HUES48 (cell line): ENCODE data around the gene CASZ1.

Source experiments
- H3K27ac ChIP-seq: one replicate; pipeline ENCODE4 v1.7.0; 2013; ENCODE audit warnings: low read depth, low read length, inconsistent platforms
- H3K27me3 ChIP-seq: 2 replicates; pipeline ENCODE4 v1.6.1; 2013; ENCODE audit warnings: mild to moderate bottlenecking, low read length; ENCODE audit not compliant: control insufficient read depth, insufficient read depth
- H3K36me3 ChIP-seq: 2 replicates; pipeline ENCODE4 v1.6.1; 2013; ENCODE audit warnings: low read length; ENCODE audit not compliant: control insufficient read depth, insufficient read depth
- H3K4me1 ChIP-seq: 2 replicates; pipeline ENCODE4 v1.6.1; 2013; ENCODE audit warnings: mild to moderate bottlenecking, low read length; ENCODE audit not compliant: control insufficient read depth, insufficient read depth
- H3K4me3 ChIP-seq: 2 replicates; pipeline ENCODE4 v1.5.1; 2013; ENCODE audit warnings: mild to moderate bottlenecking, low read depth, low read length
- H3K9ac ChIP-seq: 2 replicates; pipeline ENCODE4 v1.6.1; 2013; ENCODE audit warnings: mild to moderate bottlenecking, low read depth, low read length, moderate library complexity
- H3K9me3 ChIP-seq: 2 replicates; pipeline ENCODE4 v1.6.1; 2013; ENCODE audit warnings: low read length; ENCODE audit not compliant: control insufficient read depth, insufficient read depth

The CASZ1 gene

GRCh38 chr1:10662090-10662688, 134.3 kb downstream of the CASZ1 start:
- Histone ChIP-seq H3K4me1 (no peaks in the 10 kb centered on the region), H3K9me3 (no peaks in the 10 kb centered on the region), H3K27me3 (no peaks in the 10 kb centered on the region), H3K27ac (no peak overlapping the region), H3K4me3 (no peak overlapping the region), H3K9ac (no peak overlapping the region), H3K36me3 (no peaks in the 10 kb centered on the region)

- Histone ChIP-seq H3K4me3 (no peak overlapping the region), H3K4me1 (no peaks in the 10 kb centered on the region), H3K27ac (no peak overlapping the region), H3K36me3 (no peaks in the 10 kb centered on the region), H3K9ac (no peak overlapping the region), H3K27me3 (no peaks in the 10 kb centered on the region), H3K9me3 (no peaks in the 10 kb centered on the region)
These were observed 135.0 kb downstream of the CASZ1 start for GRCh38 chr1:10661453-10661852.

- H3K9ac ChIP-seq = no peak overlapping the region
- no peaks in the 10 kb centered on the region for H3K9me3 ChIP-seq
- H3K4me1 ChIP-seq = no peaks in the 10 kb centered on the region
- no peaks in the 10 kb centered on the region for H3K27me3 ChIP-seq
- no peak overlapping the region for H3K4me3 ChIP-seq
- H3K27ac ChIP-seq = no peak overlapping the region
- no peaks in the 10 kb centered on the region for H3K36me3 ChIP-seq
These were observed 136.6 kb downstream of the CASZ1 start for GRCh38 chr1:10659646-10660540.

GRCh38 chr1:10659218-10659617, 137.2 kb downstream of the CASZ1 start:
- H3K27me3 ChIP-seq = no peaks in the 10 kb centered on the region
- no peak overlapping the region for H3K27ac ChIP-seq
- no peaks in the 10 kb centered on the region for H3K4me1 ChIP-seq
- no peaks in the 10 kb centered on the region for H3K9me3 ChIP-seq
- no peaks in the 10 kb centered on the region for H3K36me3 ChIP-seq
- H3K4me3 ChIP-seq = no peak overlapping the region
- H3K9ac ChIP-seq = no peak overlapping the region

GRCh38 chr1:10658396-10659066, 137.9 kb downstream of the CASZ1 start:
- Histone ChIP-seq H3K4me3 (no peak overlapping the region), H3K9me3 (no peaks in the 10 kb centered on the region), H3K4me1 (no peaks in the 10 kb centered on the region), H3K27ac (no peak overlapping the region), H3K27me3 (no peaks in the 10 kb centered on the region), H3K9ac (no peak overlapping the region), H3K36me3 (no peaks in the 10 kb centered on the region)

GRCh38 chr1:10657088-10657847, 139.2 kb downstream of the CASZ1 start:
- Histone ChIP-seq H3K27ac (no peak overlapping the region), H3K4me1 (no peaks in the 10 kb centered on the region), H3K27me3 (no peaks in the 10 kb centered on the region), H3K4me3 (no peak overlapping the region), H3K36me3 (no peaks in the 10 kb centered on the region), H3K9me3 (no peaks in the 10 kb centered on the region), H3K9ac (no peak overlapping the region)

- Histone ChIP-seq H3K27me3 (peaks cover 5% of the 10 kb centered on the region; the same call in 1 of the 2 replicates), H3K4me3 (no peak overlapping the region), H3K27ac (no peak overlapping the region), H3K4me1 (no peaks in the 10 kb centered on the region), H3K36me3 (no peaks in the 10 kb centered on the region), H3K9ac (no peak overlapping the region), H3K9me3 (no peaks in the 10 kb centered on the region)
These were observed 140.0 kb downstream of the CASZ1 start for GRCh38 chr1:10656431-10656830.

GRCh38 chr1:10655002-10655401, 141.4 kb downstream of the CASZ1 start:
- Histone ChIP-seq H3K27me3 (peaks cover 10% of the 10 kb centered on the region; the same call in 1 of the 2 replicates), H3K4me3 (no peak overlapping the region), H3K9ac (no peak overlapping the region), H3K9me3 (no peaks in the 10 kb centered on the region), H3K27ac (no peak overlapping the region), H3K36me3 (no peaks in the 10 kb centered on the region), H3K4me1 (peaks cover 2% of the 10 kb centered on the region; the same call in 1 of the 2 replicates)

- Histone ChIP-seq H3K4me3 (no peak overlapping the region), H3K27me3 (peaks cover 10% of the 10 kb centered on the region; the same call in 1 of the 2 replicates), H3K9ac (no peak overlapping the region), H3K27ac (no peak overlapping the region), H3K4me1 (peaks cover 10% of the 10 kb centered on the region), H3K9me3 (no peaks in the 10 kb centered on the region), H3K36me3 (no peaks in the 10 kb centered on the region)
These were observed 142.9 kb downstream of the CASZ1 start for GRCh38 chr1:10653370-10654125.

- Histone ChIP-seq H3K27ac (no peak overlapping the region), H3K9me3 (no peaks in the 10 kb centered on the region), H3K9ac (no peak overlapping the region), H3K4me3 (no peak overlapping the region), H3K36me3 (no peaks in the 10 kb centered on the region), H3K4me1 (peaks cover 10% of the 10 kb centered on the region), H3K27me3 (peaks cover 10% of the 10 kb centered on the region; the same call in 1 of the 2 replicates)
These were observed 143.8 kb downstream of the CASZ1 start for GRCh38 chr1:10652626-10653025.
